Gastrocnemius medialis (tissue), 4 donors: ENCODE results near the gene FAM117B.

Experiments
- CTCF ChIP-seq, 5 experiments: fragments of 450-650 bp in 3 of 5; fragments of 200-600 bp in 2 of 5; sonication (generic) in 2 of 5; IDR thresholded peaks in 4 of 5; conservative IDR thresholded peaks in 1 of 5; 1 replicate in 4 of 5; 2 replicates in 1 of 5; pipeline ENCODE4 v1.5.1; 2016 to 2019; ENCODE audit warnings: antibody characterized with exemption in 5 of 5, mild to moderate bottlenecking in 3 of 5, moderate library complexity in 3 of 5
- POLR2A ChIP-seq, 2 donors: fragments of 450-650 bp; IDR thresholded peaks; one replicate each; pipeline ENCODE4 v1.6.1; 2017; ENCODE audit warnings: antibody characterized with exemption in 2 of 2, mild to moderate bottlenecking in 2 of 2, moderate library complexity in 2 of 2

GRCh38 chr2:202797944-202798343, 163.2 kb downstream of the FAM117B start:
- no peak for TF ChIP-seq CTCF (IDR thresholded peaks at IDR 0.05 in 4 of 5, conservative IDR thresholded peaks at IDR 0.05 in 1 of 5)
- no peak for TF ChIP-seq POLR2A (IDR thresholded peaks at IDR 0.05)
